Transverse colon (tissue), 4 donors: ENCODE data around the gene RND3. TPM values are rescaled to one million over a fixed set of nuclear protein-coding genes. Genes with fewer than 3 reads are reported as not detected.

Experiments
- DNase-seq: peaks from one replicate; pipeline ENCODE4 v3.0.0-alpha.2; 2019
- H3K27ac ChIP-seq, 4 donors: fragments of 200-600 bp; sonication (generic); 2 replicates each; pipeline ENCODE4 v1.5.1; 2016 to 2018; ENCODE audit warnings: inconsistent platforms in 4 of 4
- H3K27me3 ChIP-seq: fragments of 200-600 bp; sonication (generic); 2 replicates; pipeline ENCODE4 v1.5.1; 2017; ENCODE audit warnings: inconsistent platforms
- H3K36me3 ChIP-seq, 4 donors: fragments of 200-600 bp; sonication (generic); 2 replicates each; pipeline ENCODE4 v1.5.1; 2017 to 2019; ENCODE audit warnings: inconsistent platforms in 4 of 4
- H3K4me1 ChIP-seq, 4 donors: fragments of 200-600 bp; sonication (generic); 2 replicates each; pipeline ENCODE4 v1.5.1; 2017 to 2020; ENCODE audit warnings: inconsistent platforms in 4 of 4
- H3K4me3 ChIP-seq, 4 donors: fragments of 200-600 bp; sonication (generic); 1 replicate in 1 of 4; 2 replicates in 3 of 4; pipeline versions ENCODE4 v1.5.1 to v1.6.1; 2017 to 2019; ENCODE audit warnings: inconsistent platforms in 4 of 4
- H3K9me3 ChIP-seq, 2 donors: fragments of 200-600 bp; sonication (generic); 2 replicates each; pipeline ENCODE4 v1.5.1; 2017 to 2019; ENCODE audit warnings: inconsistent platforms in 2 of 2
- EP300 ChIP-seq: sonication (generic); formaldehyde crosslinking; IDR thresholded peaks from one replicate; pipeline ENCODE4 v1.6.1; 2017; ENCODE audit warnings: antibody characterized with exemption, low read depth
- POLR2A ChIP-seq: fragments of 450-650 bp; IDR thresholded peaks from one replicate; pipeline ENCODE4 v1.6.1; 2016; ENCODE audit warnings: antibody characterized with exemption, mild to moderate bottlenecking, moderate library complexity
- POLR2AphosphoS5 ChIP-seq, 3 donors: sonication (generic); formaldehyde crosslinking; IDR thresholded peaks; one replicate each; pipeline ENCODE4 v1.6.1; 2016; ENCODE audit warnings: antibody characterized with exemption in 3 of 3
- WGBS, 2 donors: methylation state at CpG; one replicate each; pipeline ENCODE4 v1.1.5; 2018; ENCODE audit warnings: low coverage in 1 of 2; 5-methylcytosine and 5-hydroxymethylcytosine counted together
- in situ Hi-C, 4 donors: fragments of 200-750 bp; cut with MboI; loops; one replicate each; pipeline versions ENCODE4 v1.15.0 to v1.15.1; 2017; ENCODE audit warnings: low sequenced_read_pairs in 3 of 4, low pct_ligation_motif_present in 1 of 4, low pct_unique_long_range_greater_than_20kb in 1 of 4
- intact Hi-C: fragments of 100-400 bp; cut with DNase I; formaldehyde crosslinking; loops from one replicate; pipeline ENCODE4 v1.15.1; 2023; ENCODE audit warnings: low total_unique reads
- total RNA-seq, 4 donors: library from RNA; depleted of rRNA; stranded (reverse); fragments of >200 nt; gene quantifications; one replicate each; pipeline ENCODE4 v1.1.0, GENCODE V29; 2016
- TF ChIP-seq, protein P1 (sequence below), 5 experiments: fragments of 200-600 bp in 3 of 5; fragments of 450-650 bp in 2 of 5; sonication (generic) in 3 of 5; IDR thresholded peaks; 1 replicate in 2 of 5; 2 replicates in 3 of 5; pipeline ENCODE4 v1.5.1; 2016 to 2017; ENCODE audit warnings: antibody characterized with exemption in 5 of 5, inconsistent platforms in 3 of 5, mild to moderate bottlenecking in 2 of 5, moderate library complexity in 1 of 5

RND3 gene
- total RNA-seq, 4 donors from 2014 or later: 16.5 to 54.6 (median 46.1) TPM

DNA sequence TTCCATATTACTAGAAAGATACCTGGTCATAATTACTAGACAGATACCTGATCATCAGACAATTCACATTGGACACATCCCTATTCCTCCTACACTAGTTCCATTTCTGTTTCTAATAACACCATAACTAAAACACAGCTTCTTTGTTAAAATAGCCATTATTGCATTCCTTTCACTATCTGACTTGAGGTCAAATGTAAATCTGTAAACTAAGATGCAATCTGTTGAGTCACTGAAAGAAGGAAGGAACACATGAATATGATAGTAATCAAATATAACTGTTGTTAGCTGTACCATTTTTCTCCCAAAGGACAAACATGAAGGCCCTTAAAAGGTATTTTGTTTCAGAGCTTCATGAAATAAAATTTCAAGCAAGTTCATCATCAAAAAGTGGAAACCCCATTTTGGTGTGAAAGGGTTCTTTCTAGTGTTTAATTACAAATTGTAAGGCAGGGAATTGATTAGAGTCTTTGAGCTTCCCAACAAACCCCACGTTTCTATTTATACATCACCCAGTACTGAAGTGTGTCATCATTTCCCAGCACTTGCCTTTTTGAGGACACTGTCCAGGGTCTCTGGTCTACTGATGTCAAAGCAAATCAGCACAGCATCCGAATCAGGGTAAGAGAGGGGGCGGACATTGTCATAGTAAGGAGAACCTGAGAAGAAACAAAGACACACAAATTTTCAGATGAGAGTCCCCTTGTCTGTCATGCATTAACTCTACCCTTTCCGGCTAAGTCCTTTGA lies 13.0 kb downstream of the RND3 start:
- H3K4me1 ChIP-seq: peaks cover 37 to 79% (median 69%) of the 10 kb centered on the region in 4 donors
- H3K27ac ChIP-seq: peak overlapping the region; percentile 87 to 93 (median 88)
- TF ChIP-seq EP300 (no peak), POLR2A (no peak), POLR2AphosphoS5 (IDR thresholded peaks at IDR 0.05) (no peak)
- TF ChIP-seq, protein P1, sequence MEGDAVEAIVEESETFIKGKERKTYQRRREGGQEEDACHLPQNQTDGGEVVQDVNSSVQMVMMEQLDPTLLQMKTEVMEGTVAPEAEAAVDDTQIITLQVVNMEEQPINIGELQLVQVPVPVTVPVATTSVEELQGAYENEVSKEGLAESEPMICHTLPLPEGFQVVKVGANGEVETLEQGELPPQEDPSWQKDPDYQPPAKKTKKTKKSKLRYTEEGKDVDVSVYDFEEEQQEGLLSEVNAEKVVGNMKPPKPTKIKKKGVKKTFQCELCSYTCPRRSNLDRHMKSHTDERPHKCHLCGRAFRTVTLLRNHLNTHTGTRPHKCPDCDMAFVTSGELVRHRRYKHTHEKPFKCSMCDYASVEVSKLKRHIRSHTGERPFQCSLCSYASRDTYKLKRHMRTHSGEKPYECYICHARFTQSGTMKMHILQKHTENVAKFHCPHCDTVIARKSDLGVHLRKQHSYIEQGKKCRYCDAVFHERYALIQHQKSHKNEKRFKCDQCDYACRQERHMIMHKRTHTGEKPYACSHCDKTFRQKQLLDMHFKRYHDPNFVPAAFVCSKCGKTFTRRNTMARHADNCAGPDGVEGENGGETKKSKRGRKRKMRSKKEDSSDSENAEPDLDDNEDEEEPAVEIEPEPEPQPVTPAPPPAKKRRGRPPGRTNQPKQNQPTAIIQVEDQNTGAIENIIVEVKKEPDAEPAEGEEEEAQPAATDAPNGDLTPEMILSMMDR (IDR thresholded peaks at IDR 0.05): no peak
- DNase-seq: no peak
- intact Hi-C loops (no loop called here), in situ Hi-C loops (loop anchor here in 3 of 4 donors (25.0 kb wide), 3 partner anchors 287 to 887 kb away; partner anchors contain the start of gene MMADHC (in 1 of the 3))
- H3K4me3 ChIP-seq: no peak overlapping the region
- 78% methylated on average over 4 of the region's 4 CpGs for WGBS, 2 donors
- H3K27me3 ChIP-seq: no peaks in the 10 kb centered on the region
- H3K36me3 ChIP-seq: peaks cover 0 to 29% (median 11%) of the 10 kb centered on the region in 4 donors
- no peaks in the 10 kb centered on the region for H3K9me3 ChIP-seq

GRCh38 chr2:150473767-150474166 lies 13.7 kb downstream of the RND3 start:
- no peak overlapping the region for H3K4me3 ChIP-seq
- 80% methylated on average over 1 to 3 of the region's 3 CpGs for WGBS, 2 donors
- TF ChIP-seq EP300 (no peak), POLR2A (no peak), POLR2AphosphoS5 (IDR thresholded peaks at IDR 0.05) (no peak)
- TF ChIP-seq, protein P1 (IDR thresholded peaks at IDR 0.05): no peak
- peak overlapping the region; percentile 87 to 93 (median 88) for H3K27ac ChIP-seq
- no peaks in the 10 kb centered on the region for H3K27me3 ChIP-seq
- no peaks in the 10 kb centered on the region for H3K9me3 ChIP-seq
- DNase-seq: no peak
- H3K4me1 ChIP-seq: peaks cover 34 to 77% (median 62%) of the 10 kb centered on the region in 4 donors
- intact Hi-C loops (no loop called here), in situ Hi-C loops (no loop called here)
- peaks cover 0 to 35% (median 11%) of the 10 kb centered on the region in 4 donors for H3K36me3 ChIP-seq

GRCh38 chr2:150472511-150472899 lies 15.0 kb downstream of the RND3 start:
- Histone ChIP-seq H3K4me3 (no peak overlapping the region), H3K27ac (peak overlapping the region; percentile 87 to 93 (median 88)), H3K4me1 (peaks cover 22 to 67% (median 51%) of the 10 kb centered on the region in 4 donors), H3K36me3 (peaks cover 0 to 41% (median 11%) of the 10 kb centered on the region in 4 donors), H3K27me3 (no peaks in the 10 kb centered on the region), H3K9me3 (no peaks in the 10 kb centered on the region)
- 21 to 31% methylated on average over 2 of the region's 2 CpGs for WGBS, 2 donors
- peak; percentile 71 for DNase-seq
- intact Hi-C loops: no loop called here
- in situ Hi-C loops: no loop called here
- no peak for TF ChIP-seq EP300
- TF ChIP-seq POLR2AphosphoS5 (IDR thresholded peaks at IDR 0.05): peak in 2 of 3 donors; percentile 33 to 64
- TF ChIP-seq POLR2A: no peak
- TF ChIP-seq, protein P1 (IDR thresholded peaks at IDR 0.05): no peak

- peaks cover 21 to 65% (median 45%) of the 10 kb centered on the region in 4 donors for H3K4me1 ChIP-seq
- in situ Hi-C loops (no loop called here), intact Hi-C loops (no loop called here)
- H3K36me3 ChIP-seq: peaks cover 0 to 41% (median 11%) of the 10 kb centered on the region in 4 donors
- no peaks in the 10 kb centered on the region for H3K27me3 ChIP-seq
- peak overlapping the region; percentile 87 to 93 (median 88) for H3K27ac ChIP-seq
- 75 to 80% methylated on average over 1 to 3 of the region's 3 CpGs for WGBS, 2 donors
- no peak for DNase-seq
- no peak overlapping the region for H3K4me3 ChIP-seq
- H3K9me3 ChIP-seq: no peaks in the 10 kb centered on the region
- TF ChIP-seq EP300 (no peak), POLR2AphosphoS5 (IDR thresholded peaks at IDR 0.05) (no peak), POLR2A (no peak)
- TF ChIP-seq, protein P1 (IDR thresholded peaks at IDR 0.05): no peak
Measured at GRCh38 chr2:150471813-150472510, 15.5 kb downstream of the RND3 start.
